K562 (cell line): ENCODE results near the gene ITGAD. TPM values are rescaled to one million over a fixed set of nuclear protein-coding genes. Genes with fewer than 3 reads are reported as not detected.

ENCODE experiments used
- ATAC-seq: fragments of 200-7000 bp; cut with Tn5 transposase; 3 replicates; pipeline ENCODE4 v1.9.1; 2020; ENCODE audit warnings: moderate library complexity
- BruUV-seq: library from RNA; stranded (reverse); fragments of 400-500 nt; replicated peaks from 2 replicates; lab custom pipeline; 2021; lab: Mats Ljungman, UMichigan
- CTCF ChIA-PET: fragments of 300-600 bp; formaldehyde crosslinking; extraction: SDS; loops from one replicate; lab custom pipeline; 2021; ENCODE audit warnings: low intra/inter-chr PET ratio; lab: Yijun Ruan, JAX
- POLR2A ChIA-PET: fragments of 300-600, 350-650 bp; sonication (Branson Sonifier 250); formaldehyde crosslinking; extraction: SDS; loops from one replicate; lab custom pipeline; 2021; ENCODE audit warnings: antibody characterized with exemption, inconsistent platforms; lab: Yijun Ruan, JAX
- DNase-seq, 4 experiments: peaks; one replicate each; pipeline versions ENCODE4 v3.0.0 to v3.0.0-alpha.2; 2011 to 2018; ENCODE audit warnings: low spot score in 3 of 4, mixed read lengths in 3 of 4; ENCODE audit errors: extremely low read depth in 1 of 4
- FAIRE-seq: peaks from 2 replicates; lab custom pipeline; 2011; peaks lifted over from hg19 to GRCh38; lab: Jason Lieb, UNC
- H2AFZ ChIP-seq: 2 replicates; pipeline ENCODE4 v1.6.0; 2011; ENCODE audit warnings: low read depth, low read length, control low read depth, inconsistent platforms
- H3K27ac ChIP-seq: fragments of 200-600 bp; 3 replicates; pipeline ENCODE4 v1.8.0; 2011; ENCODE audit warnings: low read depth, mild to moderate bottlenecking, control low read depth, inconsistent platforms, low read length, moderate library complexity, mixed read lengths; ENCODE audit errors: extremely low read depth
- H3K27me3 ChIP-seq, 2 experiments: fragments of 300-600 bp in 1 of 2; 2 replicates in 1 of 2; 3 replicates in 1 of 2; pipeline versions ENCODE4 v1.6.0 to v1.8.0; 2011; ENCODE audit warnings: inconsistent platforms in 2 of 2, low read length in 2 of 2, mild to moderate bottlenecking in 1 of 2, mixed read lengths in 1 of 2, moderate library complexity in 1 of 2; ENCODE audit not compliant: control insufficient read depth in 2 of 2, insufficient read depth in 2 of 2
- H3K36me3 ChIP-seq: fragments of 300-600 bp; 3 replicates; pipeline ENCODE4 v1.8.0; 2011; ENCODE audit warnings: mild to moderate bottlenecking, low read length, inconsistent platforms; ENCODE audit not compliant: control insufficient read depth, insufficient read depth
- H3K4me1 ChIP-seq, 2 experiments: fragments of 200-600 bp in 1 of 2; replicated peaks in 1 of 2; 2 replicates in 1 of 2; 3 replicates in 1 of 2; pipeline versions ENCODE4 v1.5.1 to v1.8.0; 2011; ENCODE audit warnings: inconsistent platforms in 2 of 2, low read length in 2 of 2, mild to moderate bottlenecking in 1 of 2, mixed read lengths in 1 of 2, moderate library complexity in 1 of 2; ENCODE audit not compliant: control insufficient read depth in 2 of 2, insufficient read depth in 2 of 2
- H3K4me2 ChIP-seq: 2 replicates; pipeline ENCODE4 v1.6.1; 2011; ENCODE audit warnings: low read length, control low read depth, inconsistent platforms, mixed read lengths; ENCODE audit not compliant: insufficient read depth
- H3K4me3 ChIP-seq: fragments of 200-600 bp; sonication (generic), shearing (Covaris generic); 2 replicates; pipeline ENCODE4 v1.5.1; 2016; ENCODE audit warnings: control low read depth, inconsistent platforms
- H3K79me2 ChIP-seq: fragments of 200-600 bp; 3 replicates; pipeline ENCODE4 v1.8.0; 2011; ENCODE audit warnings: low read length, inconsistent platforms; ENCODE audit not compliant: control insufficient read depth, insufficient read depth
- H3K9ac ChIP-seq, 2 experiments: 2 replicates each; pipeline versions ENCODE4 v1.6.0 to v1.6.1; 2011; ENCODE audit warnings: low read depth in 2 of 2, low read length in 2 of 2, control low read depth in 1 of 2, inconsistent platforms in 1 of 2, mild to moderate bottlenecking in 1 of 2, mixed read lengths in 1 of 2; ENCODE audit not compliant: insufficient read depth in 1 of 2
- H3K9me1 ChIP-seq: one replicate; pipeline ENCODE4 v1.6.0; 2011; ENCODE audit warnings: inconsistent platforms, mild to moderate bottlenecking, low read length, moderate library complexity; ENCODE audit not compliant: control insufficient read depth, insufficient read depth
- H3K9me3 ChIP-seq: replicated peaks from 2 replicates; pipeline ENCODE4 v1.5.1; 2011; ENCODE audit warnings: low read depth, low read length, inconsistent platforms; ENCODE audit not compliant: control insufficient read depth, insufficient read depth
- H4K20me1 ChIP-seq: replicated peaks from 2 replicates; pipeline ENCODE4 v1.6.1; 2011; ENCODE audit warnings: low read length, inconsistent platforms, mixed read lengths; ENCODE audit not compliant: control insufficient read depth, insufficient read depth
- BRD4 ChIP-seq: fragments of 200-600 bp; sonication (generic); IDR thresholded peaks from 2 replicates; pipeline ENCODE4 v1.6.1; 2017; ENCODE audit warnings: inconsistent platforms
- C11orf30 ChIP-seq: fragments of 450-650 bp; IDR thresholded peaks from 2 replicates; pipeline ENCODE4 v1.6.1; 2016; ENCODE audit warnings: low read depth, mild to moderate bottlenecking
- CBX2 ChIP-seq: fragments of 200-600 bp; sonication (generic); IDR thresholded peaks from one replicate; pipeline ENCODE4 v1.6.1; 2012; ENCODE audit warnings: mild to moderate bottlenecking, low read length, inconsistent platforms; ENCODE audit not compliant: insufficient read depth, poor library complexity, severe bottlenecking
- DACH1 ChIP-seq: fragments of 450-650 bp; IDR thresholded peaks from 2 replicates; pipeline ENCODE4 v1.6.1; 2018; ENCODE audit not compliant: partially characterized antibody
- E2F3 ChIP-seq: fragments of 250-450 bp; sonication (Bioruptor Pico); IDR thresholded peaks from 2 replicates; pipeline ENCODE4 v1.4.0; 2020; ENCODE audit warnings: mild to moderate bottlenecking
- FOXJ3 ChIP-seq: sonication (generic); formaldehyde crosslinking; IDR thresholded peaks from 2 replicates; pipeline ENCODE4 v1.4.0; 2020; ENCODE audit warnings: mild to moderate bottlenecking, missing genetic modification reagents
- LCOR ChIP-seq: sonication (generic); formaldehyde crosslinking; IDR thresholded peaks from 2 replicates; pipeline ENCODE4 v1.8.0; 2022; ENCODE audit warnings: mild to moderate bottlenecking, missing genetic modification reagents
- MAFF ChIP-seq: IDR thresholded peaks from 2 replicates; pipeline ENCODE4 v1.6.1; 2012; ENCODE audit warnings: low read length, improper control_type of control experiment
- NR2C2 ChIP-seq, 2 experiments: fragments of 200-800 bp in 1 of 2; sonication (Bioruptor generic) in 1 of 2; sonication (generic) in 1 of 2; formaldehyde crosslinking in 1 of 2; IDR thresholded peaks; 2 replicates each; pipeline versions ENCODE4 v1.6.1 to v1.8.0; 2016 to 2022; ENCODE audit warnings: mild to moderate bottlenecking in 1 of 2, missing compliant biosample characterization in 1 of 2, missing genetic modification characterization in 1 of 2, missing genetic modification reagents in 1 of 2
- NR3C1 ChIP-seq: sonication (generic); formaldehyde crosslinking; IDR thresholded peaks from 2 replicates; pipeline ENCODE4 v1.8.1; 2022; ENCODE audit warnings: missing genetic modification reagents
- RBBP5 ChIP-seq: fragments of 200-600 bp; sonication (generic); IDR thresholded peaks from 2 replicates; pipeline ENCODE4 v1.6.1; 2012; ENCODE audit warnings: borderline replicate concordance, mild to moderate bottlenecking, low read length, control low read depth, inconsistent platforms; ENCODE audit not compliant: insufficient read depth, poor library complexity, severe bottlenecking
- SMAD1 ChIP-seq: fragments of 150-350 bp; IDR thresholded peaks from 2 replicates; pipeline ENCODE4 v1.6.1; 2014; ENCODE audit warnings: low read length, low read depth; ENCODE audit not compliant: partially characterized antibody
- SMARCA5 ChIP-seq: fragments of 450-650 bp; IDR thresholded peaks from 2 replicates; pipeline ENCODE4 v1.6.1; 2016
- TBL1XR1 ChIP-seq, 2 experiments: IDR thresholded peaks; 2 replicates each; pipeline ENCODE4 v1.6.1; 2012; ENCODE audit warnings: improper control_type of control experiment in 2 of 2, low read length in 2 of 2, mild to moderate bottlenecking in 1 of 2
- ZBTB7A ChIP-seq: IDR thresholded peaks from 2 replicates; pipeline ENCODE4 v1.6.1; 2011; ENCODE audit warnings: low read depth, mild to moderate bottlenecking, low read length, moderate library complexity, borderline replicate concordance; ENCODE audit not compliant: control insufficient read depth
- ZNF316 ChIP-seq: fragments of 450-650 bp; IDR thresholded peaks from 2 replicates; pipeline ENCODE4 v1.6.1; 2016
- ZNF830 ChIP-seq: fragments of 250-450 bp; sonication (Bioruptor Pico); IDR thresholded peaks from 2 replicates; pipeline ENCODE4 v1.5.0; 2021; ENCODE audit warnings: mild to moderate bottlenecking
- WGBS: fragments of 100-300 bp; shearing (Covaris generic); methylation state at CpG from one replicate; pipeline ENCODE4 v1.1.6; 2016; ENCODE audit warnings: low coverage, mixed read lengths; ENCODE audit not compliant: insufficient coverage; ENCODE audit errors: missing lambda C conversion rate; 5-methylcytosine and 5-hydroxymethylcytosine counted together
- in situ Hi-C: fragments of 300-500 bp; cut with MboI; formaldehyde crosslinking; loops from 4 replicates; pipeline ENCODE4 v1.15.0; 2018; ENCODE audit warnings: inconsistent platforms, mixed read lengths
- intact Hi-C: fragments of 100-400 bp; cut with micrococcal nuclease; formaldehyde crosslinking; loops from 2 replicates; pipeline ENCODE4 v1.14.2; 2022
- polyA plus RNA-seq, 8 experiments: library from polyadenylated mRNA; depleted of rRNA in 4 of 8; stranded (reverse) in 5 of 8; unstranded in 3 of 8; fragments of >200 nt; fragmentation: Nextera tagmentation in 2 of 8; fragmentation: Illumina TruSeq in 1 of 8; extraction: Ambion mirVana in 2 of 8; extraction: Trizol in 1 of 8; gene quantifications; 2 replicates each; pipeline versions ENCODE4 v1.2.1 to v1.2.3, GENCODE V29; 2011 to 2014; ENCODE audit warnings: inconsistent platforms in 1 of 8, missing spikeins in 1 of 8
- total RNA-seq, 7 experiments: library from RNA; depleted of rRNA in 6 of 7; stranded (reverse); fragments of >200 nt in 6 of 7; fragmentation: Illumina TruSeq in 2 of 7; extraction: Trizol in 2 of 7; gene quantifications; 2 replicates each; pipeline versions ENCODE4 v1.2.1 to v1.2.3, GENCODE V29; 2011 to 2021; ENCODE audit warnings: low replicate concordance in 1 of 7
- TF ChIP-seq, protein P1 (sequence below): fragments of 450-650 bp; IDR thresholded peaks from 2 replicates; pipeline ENCODE4 v1.6.1; 2016; ENCODE audit warnings: mild to moderate bottlenecking
- TF ChIP-seq, protein P2 (sequence below): sonication (generic); formaldehyde crosslinking; IDR thresholded peaks from 2 replicates; pipeline ENCODE4 v1.8.0; 2022; ENCODE audit warnings: missing genetic modification reagents, mild to moderate bottlenecking, borderline replicate concordance
- TF ChIP-seq, protein P3 (sequence below): fragments of 450-650 bp; IDR thresholded peaks from 2 replicates; pipeline ENCODE4 v1.6.1; 2014; ENCODE audit warnings: low read depth, mild to moderate bottlenecking, moderate library complexity, borderline replicate concordance

Gene ITGAD
- total and polyA plus RNA-seq, 9 of the 15 experiments (the other 6 are each of a cell fraction or from before 2014, with no cell fraction given), result not detected

DNA sequence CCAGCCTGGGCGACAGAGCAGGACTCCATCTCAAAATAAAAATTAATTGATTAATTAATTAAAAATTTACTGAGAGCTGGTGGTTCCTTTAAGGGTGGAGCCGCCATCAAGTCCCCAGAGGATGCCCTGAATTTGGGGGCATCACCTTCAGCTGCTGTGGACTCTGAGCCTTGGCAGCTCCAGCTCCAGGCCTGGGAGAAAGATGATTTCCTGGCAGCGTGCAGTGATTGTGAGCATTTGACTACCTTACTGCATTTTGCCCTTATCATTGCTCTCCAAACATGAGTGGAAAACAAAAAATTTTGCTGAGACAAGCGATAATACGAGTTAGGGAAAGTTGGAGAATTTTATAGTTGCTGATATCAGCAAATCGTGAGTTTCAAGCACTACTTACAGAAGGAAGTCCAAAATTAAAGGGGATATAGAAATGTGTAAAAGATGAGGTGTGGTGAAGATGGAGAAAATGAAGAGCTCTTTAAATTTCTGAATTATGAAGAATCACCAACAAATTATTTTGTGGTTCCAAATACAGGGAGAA, 2.6 kb upstream of the ITGAD start:
- Histone ChIP-seq H3K4me1 (peaks cover 0 to 5% of the 10 kb centered on the region in 2 experiments; a peak in 1 of 5 replicates), H4K20me1 (no peaks in the 10 kb centered on the region), H3K4me2 (no peak overlapping the region), H3K27ac (no peak overlapping the region), H3K9ac (no peak overlapping the region), H3K27me3 (peaks cover 11 to 33% of the 10 kb centered on the region in 2 experiments), H3K9me3 (no peaks in the 10 kb centered on the region), H3K4me3 (no peak overlapping the region), H2AFZ (no peak overlapping the region), H3K36me3 (no peaks in the 10 kb centered on the region), H3K9me1 (no peaks in the 10 kb centered on the region), H3K79me2 (no peaks in the 10 kb centered on the region)
- intact Hi-C loops (no loop called here), in situ Hi-C loops (no loop called here)
- FAIRE-seq, result no peak
- no peak for ATAC-seq
- ChIA-PET CTCF (no interaction called here), POLR2A (interaction anchor here (1.0 to 1.1 kb wide), 2 partner anchors 9 to 25 kb away, joined by 3 read pairs; no protein-coding TSS in a partner anchor)
- under 1% methylated on average over 6 of the region's 6 CpGs for WGBS
- no TSS peak for BruUV-seq
- no peak for DNase-seq
- TF ChIP-seq ZBTB7A, result no peak
- TF ChIP-seq C11orf30, result peak; percentile 77
- TF ChIP-seq, protein P1, sequence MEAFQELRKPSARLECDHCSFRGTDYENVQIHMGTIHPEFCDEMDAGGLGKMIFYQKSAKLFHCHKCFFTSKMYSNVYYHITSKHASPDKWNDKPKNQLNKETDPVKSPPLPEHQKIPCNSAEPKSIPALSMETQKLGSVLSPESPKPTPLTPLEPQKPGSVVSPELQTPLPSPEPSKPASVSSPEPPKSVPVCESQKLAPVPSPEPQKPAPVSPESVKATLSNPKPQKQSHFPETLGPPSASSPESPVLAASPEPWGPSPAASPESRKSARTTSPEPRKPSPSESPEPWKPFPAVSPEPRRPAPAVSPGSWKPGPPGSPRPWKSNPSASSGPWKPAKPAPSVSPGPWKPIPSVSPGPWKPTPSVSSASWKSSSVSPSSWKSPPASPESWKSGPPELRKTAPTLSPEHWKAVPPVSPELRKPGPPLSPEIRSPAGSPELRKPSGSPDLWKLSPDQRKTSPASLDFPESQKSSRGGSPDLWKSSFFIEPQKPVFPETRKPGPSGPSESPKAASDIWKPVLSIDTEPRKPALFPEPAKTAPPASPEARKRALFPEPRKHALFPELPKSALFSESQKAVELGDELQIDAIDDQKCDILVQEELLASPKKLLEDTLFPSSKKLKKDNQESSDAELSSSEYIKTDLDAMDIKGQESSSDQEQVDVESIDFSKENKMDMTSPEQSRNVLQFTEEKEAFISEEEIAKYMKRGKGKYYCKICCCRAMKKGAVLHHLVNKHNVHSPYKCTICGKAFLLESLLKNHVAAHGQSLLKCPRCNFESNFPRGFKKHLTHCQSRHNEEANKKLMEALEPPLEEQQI, result no peak
- TF ChIP-seq SMAD1, result no peak
- TF ChIP-seq DACH1, result no peak
- TF ChIP-seq LCOR (CRISPR knock-in tag), result no peak
- TF ChIP-seq NR2C2 (CRISPR knock-in tag; IDR thresholded peaks at IDR 0.05), result no peak
- no peak for TF ChIP-seq NR2C2 (tag; IDR thresholded peaks at IDR 0.05)
- no peak for TF ChIP-seq BRD4
- TF ChIP-seq NR3C1, result no peak
- TF ChIP-seq ZNF830, result no peak
- TF ChIP-seq SMARCA5, result no peak
- TF ChIP-seq MAFF, result peak; percentile 87
- TF ChIP-seq, protein P2, sequence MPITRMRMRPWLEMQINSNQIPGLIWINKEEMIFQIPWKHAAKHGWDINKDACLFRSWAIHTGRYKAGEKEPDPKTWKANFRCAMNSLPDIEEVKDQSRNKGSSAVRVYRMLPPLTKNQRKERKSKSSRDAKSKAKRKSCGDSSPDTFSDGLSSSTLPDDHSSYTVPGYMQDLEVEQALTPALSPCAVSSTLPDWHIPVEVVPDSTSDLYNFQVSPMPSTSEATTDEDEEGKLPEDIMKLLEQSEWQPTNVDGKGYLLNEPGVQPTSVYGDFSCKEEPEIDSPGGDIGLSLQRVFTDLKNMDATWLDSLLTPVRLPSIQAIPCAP (CRISPR knock-in tag), result no peak
- TF ChIP-seq E2F3 (CRISPR knock-in tag), result no peak
- TF ChIP-seq RBBP5, result no peak
- TF ChIP-seq FOXJ3 (CRISPR knock-in tag), result no peak
- TF ChIP-seq, protein P3, sequence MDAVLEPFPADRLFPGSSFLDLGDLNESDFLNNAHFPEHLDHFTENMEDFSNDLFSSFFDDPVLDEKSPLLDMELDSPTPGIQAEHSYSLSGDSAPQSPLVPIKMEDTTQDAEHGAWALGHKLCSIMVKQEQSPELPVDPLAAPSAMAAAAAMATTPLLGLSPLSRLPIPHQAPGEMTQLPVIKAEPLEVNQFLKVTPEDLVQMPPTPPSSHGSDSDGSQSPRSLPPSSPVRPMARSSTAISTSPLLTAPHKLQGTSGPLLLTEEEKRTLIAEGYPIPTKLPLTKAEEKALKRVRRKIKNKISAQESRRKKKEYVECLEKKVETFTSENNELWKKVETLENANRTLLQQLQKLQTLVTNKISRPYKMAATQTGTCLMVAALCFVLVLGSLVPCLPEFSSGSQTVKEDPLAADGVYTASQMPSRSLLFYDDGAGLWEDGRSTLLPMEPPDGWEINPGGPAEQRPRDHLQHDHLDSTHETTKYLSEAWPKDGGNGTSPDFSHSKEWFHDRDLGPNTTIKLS, result no peak
- peak; percentile 92 for TF ChIP-seq ZNF316
- TF ChIP-seq TBL1XR1 (IDR thresholded peaks at IDR 0.05; ENCODE audit: low read length in 2 of 2), result no peak
- TF ChIP-seq CBX2, result no peak
